RPMI8226 (cell line): Measurements from ENCODE around the gene KDM4B.
"Not testable (repeated sequence)": the region's sequence is repeated elsewhere in the genome, so short reads cannot be mapped to it uniquely, and the experiment has no call there.

Source experiments
- DNase-seq: peaks from one replicate; pipeline ENCODE4 v3.0.0-alpha.2; 2015

The KDM4B gene

GRCh38 chr19:4969292-4969771 is 419 bp downstream of the KDM4B start:
- no peak for DNase-seq

GRCh38 chr19:4969772-4970531 is 1.0 kb downstream of the KDM4B start:
- peak; percentile 64 for DNase-seq

- DNase-seq = peak; percentile 45
Measured at GRCh38 chr19:4970558-4971423, 1.9 kb downstream of the KDM4B start.

- DNase-seq = peak; percentile 80
Measured at GRCh38 chr19:4971424-4971793, 2.5 kb downstream of the KDM4B start.

- no peak for DNase-seq
Measured at GRCh38 chr19:4971816-4972495, 3.0 kb downstream of the KDM4B start.

- DNase-seq = no peak
Measured at GRCh38 chr19:4972509-4973230, 3.8 kb downstream of the KDM4B start.

GRCh38 chr19:4974880-4975469 is 6.1 kb downstream of the KDM4B start:
- no peak for DNase-seq

GRCh38 chr19:4975601-4976000 is 6.7 kb downstream of the KDM4B start:
- DNase-seq = not testable (repeated sequence)

- DNase-seq = no peak
Measured at GRCh38 chr19:4976401-4977298, 7.7 kb downstream of the KDM4B start.

GRCh38 chr19:4977299-4978174 is 8.6 kb downstream of the KDM4B start:
- no peak for DNase-seq

GRCh38 chr19:4979211-4979807 is 10.4 kb downstream of the KDM4B start:
- DNase-seq = no peak

- DNase-seq = no peak
Measured at GRCh38 chr19:4980067-4980466, 11.2 kb downstream of the KDM4B start.

- DNase-seq = peak; percentile 11
Measured at GRCh38 chr19:4980838-4981680, 12.1 kb downstream of the KDM4B start.

GRCh38 chr19:4981681-4981958 is 12.7 kb downstream of the KDM4B start:
- DNase-seq = no peak

- DNase-seq = no peak
Measured at GRCh38 chr19:4983346-4984105, 14.6 kb downstream of the KDM4B start.

GRCh38 chr19:4984106-4984380 is 15.1 kb downstream of the KDM4B start:
- DNase-seq = no peak

- DNase-seq = no peak
Measured at GRCh38 chr19:4984438-4984990, 15.6 kb downstream of the KDM4B start.

GRCh38 chr19:4985551-4985991 is 16.7 kb downstream of the KDM4B start:
- no peak for DNase-seq
